SU-DHL-6 (cell line): ENCODE measurements around the gene EMC1.

Source experiments
- H2AFZ ChIP-seq: fragments of 200-600 bp; sonication (generic); 2 replicates; pipeline ENCODE4 v1.6.1; 2014; ENCODE audit warnings: low read depth, mild to moderate bottlenecking, moderate library complexity, mixed read lengths, antibody characterized with exemption, low read length; ENCODE audit not compliant: severe bottlenecking
- H3F3A ChIP-seq: fragments of 200-600 bp; shearing (Covaris generic); 2 replicates; pipeline ENCODE4 v1.6.0; 2016; ENCODE audit warnings: antibody characterized with exemption, mild to moderate bottlenecking; ENCODE audit not compliant: insufficient read depth
- H3K27ac ChIP-seq: fragments of 200-600 bp; sonication (generic); 2 replicates; pipeline ENCODE4 v1.5.1; 2016; ENCODE audit warnings: low read depth, mild to moderate bottlenecking, low read length, moderate library complexity, mixed read lengths
- H3K27me3 ChIP-seq: fragments of 200-600 bp; sonication (generic), shearing (Covaris generic); 2 replicates; pipeline ENCODE4 v1.6.0; 2014; ENCODE audit warnings: mild to moderate bottlenecking, low read length
- H3K36me3 ChIP-seq: fragments of 200-600 bp; sonication (generic); 2 replicates; pipeline ENCODE4 v1.6.1; 2014; ENCODE audit warnings: mild to moderate bottlenecking, low read length, mixed read lengths
- H3K4me2 ChIP-seq: fragments of 300-600, 200-600 bp; shearing (Covaris generic), sonication (generic); 2 replicates; pipeline ENCODE4 v1.6.0; 2014; ENCODE audit warnings: low read length, low read depth, mild to moderate bottlenecking; ENCODE audit not compliant: poor library complexity, severe bottlenecking
- H3K4me3 ChIP-seq: fragments of 200-600 bp; sonication (generic); 2 replicates; pipeline ENCODE4 v1.5.1; 2014; ENCODE audit warnings: antibody characterized with exemption, low read length, mild to moderate bottlenecking, mixed read lengths; ENCODE audit not compliant: insufficient read depth, poor library complexity, severe bottlenecking
- H3K79me2 ChIP-seq: fragments of 200-600 bp; sonication (generic); 2 replicates; pipeline ENCODE4 v1.6.1; 2014; ENCODE audit warnings: mild to moderate bottlenecking, low read length, moderate library complexity; ENCODE audit not compliant: insufficient read depth
- H3K9ac ChIP-seq: fragments of 200-600 bp; sonication (generic); 2 replicates; pipeline ENCODE4 v1.7.0; 2014; ENCODE audit warnings: mild to moderate bottlenecking, low read length
- H3K9me2 ChIP-seq: fragments of 200-600 bp; sonication (generic); replicated peaks from 2 replicates; pipeline ENCODE4 v1.6.1; 2014; ENCODE audit warnings: low read length; ENCODE audit not compliant: insufficient read depth
- H3K9me3 ChIP-seq: fragments of 200-600 bp; sonication (generic); 2 replicates; pipeline ENCODE4 v1.6.1; 2014; ENCODE audit warnings: low read length, mixed read lengths; ENCODE audit not compliant: insufficient read depth
- H4K20me1 ChIP-seq: fragments of 200-600 bp; sonication (generic); 2 replicates; pipeline ENCODE4 v1.6.1; 2014; ENCODE audit warnings: low read depth, mild to moderate bottlenecking, antibody characterized with exemption, low read length, moderate library complexity, mixed read lengths
- EZH2phosphoT487 ChIP-seq: fragments of 200-600 bp; sonication (generic), shearing (Covaris generic); conservative IDR thresholded peaks from 2 replicates; pipeline ENCODE4 v1.6.1; 2018; ENCODE audit warnings: mild to moderate bottlenecking, antibody characterized with exemption, low read length, moderate library complexity, mixed read lengths
- TF ChIP-seq, protein P1 (sequence below): fragments of 200-600 bp; sonication (generic); IDR thresholded peaks from one replicate; pipeline ENCODE4 v1.5.1; 2017; ENCODE audit warnings: antibody characterized with exemption, mild to moderate bottlenecking, low read length, moderate library complexity; ENCODE audit not compliant: insufficient read depth, poor library complexity, severe bottlenecking

EMC1 gene

DNA sequence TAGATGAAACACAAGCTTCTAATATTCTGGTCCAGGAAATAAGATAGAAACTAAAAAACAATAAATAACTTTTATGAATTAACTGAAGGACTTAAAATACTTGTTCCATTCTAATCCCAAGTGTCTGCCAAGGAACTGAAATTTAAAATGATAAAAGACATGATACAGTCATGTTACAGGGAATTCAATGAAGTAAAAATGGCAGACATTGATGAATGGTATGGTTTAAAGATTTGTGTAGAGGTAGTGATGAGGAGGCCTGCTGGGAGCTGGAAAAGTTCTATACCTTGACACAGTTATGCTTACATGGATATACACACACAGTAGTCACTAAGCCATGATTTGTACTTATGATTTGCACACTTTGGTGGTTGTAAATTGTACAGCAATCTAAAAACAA is 39.2 kb downstream of the EMC1 start:
- Histone ChIP-seq H3K79me2 (peaks cover 84% of the 10 kb centered on the region), H3K4me3 (no peak overlapping the region), H3K27me3 (no peaks in the 10 kb centered on the region), H3K9ac (peak overlapping the region; percentile 78), H3K9me3 (no peaks in the 10 kb centered on the region), H3K9me2 (no peaks in the 10 kb centered on the region), H2AFZ (no peak overlapping the region), H3K36me3 (peaks cover 15% of the 10 kb centered on the region; the same call in 1 of the 2 replicates), H3K27ac (no peak overlapping the region), H3K4me2 (peak overlapping the region; percentile 81), H3F3A (peaks cover 3% of the 10 kb centered on the region; the same call in 1 of the 2 replicates), H4K20me1 (peaks cover 15% of the 10 kb centered on the region)
- TF ChIP-seq, protein P1, sequence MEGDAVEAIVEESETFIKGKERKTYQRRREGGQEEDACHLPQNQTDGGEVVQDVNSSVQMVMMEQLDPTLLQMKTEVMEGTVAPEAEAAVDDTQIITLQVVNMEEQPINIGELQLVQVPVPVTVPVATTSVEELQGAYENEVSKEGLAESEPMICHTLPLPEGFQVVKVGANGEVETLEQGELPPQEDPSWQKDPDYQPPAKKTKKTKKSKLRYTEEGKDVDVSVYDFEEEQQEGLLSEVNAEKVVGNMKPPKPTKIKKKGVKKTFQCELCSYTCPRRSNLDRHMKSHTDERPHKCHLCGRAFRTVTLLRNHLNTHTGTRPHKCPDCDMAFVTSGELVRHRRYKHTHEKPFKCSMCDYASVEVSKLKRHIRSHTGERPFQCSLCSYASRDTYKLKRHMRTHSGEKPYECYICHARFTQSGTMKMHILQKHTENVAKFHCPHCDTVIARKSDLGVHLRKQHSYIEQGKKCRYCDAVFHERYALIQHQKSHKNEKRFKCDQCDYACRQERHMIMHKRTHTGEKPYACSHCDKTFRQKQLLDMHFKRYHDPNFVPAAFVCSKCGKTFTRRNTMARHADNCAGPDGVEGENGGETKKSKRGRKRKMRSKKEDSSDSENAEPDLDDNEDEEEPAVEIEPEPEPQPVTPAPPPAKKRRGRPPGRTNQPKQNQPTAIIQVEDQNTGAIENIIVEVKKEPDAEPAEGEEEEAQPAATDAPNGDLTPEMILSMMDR = no peak
- no peak for TF ChIP-seq EZH2phosphoT487

DNA sequence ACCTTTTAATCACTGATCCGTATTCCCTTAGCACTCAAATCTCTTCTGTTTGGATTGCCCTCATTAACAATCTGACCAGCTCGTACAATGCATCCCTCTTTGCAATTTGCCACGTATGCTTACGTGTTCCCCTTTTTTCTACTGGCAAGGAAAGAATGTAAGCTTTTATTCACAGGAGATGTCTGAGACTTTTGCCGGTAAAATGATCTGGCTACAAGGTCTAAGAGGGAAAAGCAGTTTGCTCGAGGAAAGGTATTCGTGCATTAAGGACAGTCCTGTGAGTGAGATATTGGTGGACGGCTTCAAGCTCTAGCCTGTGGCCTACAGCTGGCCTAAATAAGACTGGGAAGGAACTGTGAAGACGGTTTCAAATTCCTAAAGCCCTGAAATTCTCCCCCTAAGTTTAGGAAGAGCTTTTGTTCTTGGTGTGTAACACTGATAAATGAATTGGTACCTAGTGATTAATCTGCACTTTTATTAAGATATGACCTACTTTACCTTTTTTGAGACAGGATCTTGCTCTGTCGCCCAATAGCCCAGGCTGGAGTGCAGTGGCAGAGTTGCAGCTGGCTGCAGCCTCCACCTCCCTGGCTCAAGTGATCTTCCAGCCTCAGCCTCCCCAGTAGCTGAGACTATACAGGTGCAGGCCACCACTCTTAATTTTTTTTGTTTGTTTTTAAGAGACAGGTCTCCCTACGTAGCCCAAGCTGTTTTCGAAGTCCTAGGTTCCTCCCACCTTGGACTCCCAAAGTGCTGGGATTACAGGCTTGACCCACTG is 40.4 kb downstream of the EMC1 start:
- Histone ChIP-seq H3F3A (peaks cover 3% of the 10 kb centered on the region; the same call in 1 of the 2 replicates), H3K9ac (peak overlapping the region; percentile 78), H3K9me2 (no peaks in the 10 kb centered on the region), H4K20me1 (peaks cover 15% of the 10 kb centered on the region), H3K4me2 (peak overlapping the region; percentile 81), H3K27me3 (no peaks in the 10 kb centered on the region), H3K36me3 (peaks cover 10% of the 10 kb centered on the region; the same call in 1 of the 2 replicates), H3K79me2 (peaks cover 86% of the 10 kb centered on the region), H3K4me3 (peak overlapping the region; percentile 74), H3K9me3 (no peaks in the 10 kb centered on the region), H3K27ac (peak overlapping the region; percentile 70), H2AFZ (peak overlapping the region; percentile 20)
- TF ChIP-seq, protein P1 = no peak
- TF ChIP-seq EZH2phosphoT487 = no peak

DNA sequence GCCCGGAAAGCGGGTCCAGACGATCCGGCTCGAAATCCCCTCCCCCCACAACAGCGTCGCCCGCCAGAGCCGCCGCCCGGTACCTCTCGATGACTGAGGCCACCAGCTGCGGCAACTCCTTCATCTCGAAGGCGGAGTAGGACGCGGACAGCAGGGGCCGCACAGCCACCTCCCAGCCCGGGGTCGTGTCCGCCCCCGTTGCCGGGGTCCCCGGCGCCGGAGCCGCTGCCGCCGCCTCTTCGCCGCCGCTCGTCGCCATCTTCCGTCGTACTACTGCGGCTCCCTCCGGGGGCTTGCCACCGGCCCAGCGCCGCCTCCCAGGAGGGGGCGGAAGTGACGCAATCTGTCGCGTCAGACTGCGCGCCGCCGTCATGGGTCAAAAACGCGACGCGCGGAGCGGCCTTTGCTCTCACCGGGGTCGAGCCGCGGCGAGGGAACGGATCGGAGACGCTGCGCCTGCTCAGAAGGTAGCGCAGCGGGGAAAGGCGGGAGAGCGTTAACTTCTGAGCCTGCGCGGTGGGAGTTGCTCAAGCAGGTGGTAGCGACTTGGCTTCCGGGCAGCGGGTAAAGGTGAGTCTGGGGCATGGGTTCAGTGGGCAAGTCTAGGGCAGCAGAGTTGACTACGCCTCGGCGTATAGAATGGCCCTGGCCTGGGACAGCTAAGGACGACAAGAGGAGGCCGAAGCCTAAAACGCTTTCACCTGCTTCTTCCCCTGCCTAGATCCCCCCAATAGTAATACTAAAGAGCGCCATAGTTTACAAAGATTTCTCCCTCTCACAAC is 41.1 kb downstream of the EMC1 start, which contains the start of gene UBR4:
Gene UBR4 (minus strand): TSS at position 277 of the 782 bp plus-strand sequence. CDS start 18 bp downstream, at position 259.
- TF ChIP-seq, protein P1 = no peak
- TF ChIP-seq EZH2phosphoT487 = no peak
- no peaks in the 10 kb centered on the region for H3K27me3 ChIP-seq
- H3K9me2 ChIP-seq = no peaks in the 10 kb centered on the region
- H2AFZ ChIP-seq = peak within 1 kb of the TSS; percentile 20
- peak within 1 kb of the TSS; percentile 78 for H3K9ac ChIP-seq
- H3K27ac ChIP-seq = peak within 1 kb of the TSS; percentile 70
- peaks cover 15% of the 10 kb centered on the region for H4K20me1 ChIP-seq
- peak within 1 kb of the TSS; percentile 81 for H3K4me2 ChIP-seq
- H3K9me3 ChIP-seq = no peaks in the 10 kb centered on the region
- H3K4me3 ChIP-seq = peak within 1 kb of the TSS; percentile 74
- H3K36me3 ChIP-seq = peaks cover 14% of the 10 kb centered on the region
- peaks cover 3% of the 10 kb centered on the region; the same call in 1 of the 2 replicates for H3F3A ChIP-seq
- H3K79me2 ChIP-seq = peaks cover 89% of the 10 kb centered on the region
